Activated CD8-positive, alpha-beta memory T cell treated with anti-CD3 and anti-CD28 coated beads, Interleukin-2, amount 10 ng/mL, durations not matched to agents 7 days and 5 days (primary cell): ENCODE results near the gene DBN1. TPM values are rescaled to one million over a fixed set of nuclear protein-coding genes. Genes with fewer than 3 reads are reported as not detected.
A peak's percentile ranks its signal among the peaks of the same experiment; 100 is the strongest.

Source experiments
- ATAC-seq: fragments of 150-1000 bp; cut with Tn5 transposase; one replicate; pipeline ENCODE4 v1.10.0; 2021; ENCODE audit warnings: moderate library complexity
- CTCF ChIA-PET: fragments of 350-600 bp; sonication (Branson Sonifier 250); formaldehyde crosslinking; loops from one replicate; lab custom pipeline; 2021; ENCODE audit warnings: antibody characterized with exemption; lab: Charles Lee
- DNase-seq: peaks from one replicate; pipeline ENCODE4 v3.0.0-alpha.2; 2020
- H3K27ac Mint-ChIP-seq: one replicate; pipeline ENCODE4 v1.8.0; 2021; ENCODE audit warnings: mild to moderate bottlenecking, mixed read lengths
- H3K27me3 Mint-ChIP-seq: one replicate; pipeline ENCODE4 v1.8.0; 2021; ENCODE audit warnings: mixed read lengths
- H3K36me3 Mint-ChIP-seq: one replicate; pipeline ENCODE4 v1.8.0; 2021; ENCODE audit warnings: mild to moderate bottlenecking, mixed read lengths
- H3K4me1 Mint-ChIP-seq: one replicate; pipeline ENCODE4 v1.8.0; 2021; ENCODE audit warnings: mixed read lengths
- H3K4me3 Mint-ChIP-seq: one replicate; pipeline ENCODE4 v1.8.0; 2021; ENCODE audit warnings: mild to moderate bottlenecking, moderate library complexity, mixed read lengths
- H3K9me3 Mint-ChIP-seq: one replicate; pipeline ENCODE4 v1.8.0; 2022; ENCODE audit warnings: low read depth, mixed read lengths
- total RNA-seq, 2 experiments: library from RNA; stranded (reverse); gene quantifications; one replicate each; pipeline ENCODE4 v1.2.3, GENCODE V29; 2021

Gene DBN1
- total RNA-seq, 2 experiments from 2014 or later = 81.5 to 128 TPM

GRCh38 chr5:177410575-177410974 is 62.9 kb downstream of the DBN1 start:
- no peak for DNase-seq
- Mint-ChIP-seq H3K36me3 (no peaks in the 10 kb centered on the region), H3K4me3 (no peak overlapping the region), H3K9me3 (no peaks in the 10 kb centered on the region), H3K27me3 (no peaks in the 10 kb centered on the region), H3K27ac (peak overlapping the region; percentile 62), H3K4me1 (peaks cover 39% of the 10 kb centered on the region)
- ATAC-seq = no peak
- CTCF ChIA-PET = interaction anchor here (0.8 to 18.7 kb wide), 6 partner anchors 8 to 98 kb away, joined by 3 to 717 read pairs (median 4); partner anchors contain the start of genes PDLIM7 and PRR7

DNA sequence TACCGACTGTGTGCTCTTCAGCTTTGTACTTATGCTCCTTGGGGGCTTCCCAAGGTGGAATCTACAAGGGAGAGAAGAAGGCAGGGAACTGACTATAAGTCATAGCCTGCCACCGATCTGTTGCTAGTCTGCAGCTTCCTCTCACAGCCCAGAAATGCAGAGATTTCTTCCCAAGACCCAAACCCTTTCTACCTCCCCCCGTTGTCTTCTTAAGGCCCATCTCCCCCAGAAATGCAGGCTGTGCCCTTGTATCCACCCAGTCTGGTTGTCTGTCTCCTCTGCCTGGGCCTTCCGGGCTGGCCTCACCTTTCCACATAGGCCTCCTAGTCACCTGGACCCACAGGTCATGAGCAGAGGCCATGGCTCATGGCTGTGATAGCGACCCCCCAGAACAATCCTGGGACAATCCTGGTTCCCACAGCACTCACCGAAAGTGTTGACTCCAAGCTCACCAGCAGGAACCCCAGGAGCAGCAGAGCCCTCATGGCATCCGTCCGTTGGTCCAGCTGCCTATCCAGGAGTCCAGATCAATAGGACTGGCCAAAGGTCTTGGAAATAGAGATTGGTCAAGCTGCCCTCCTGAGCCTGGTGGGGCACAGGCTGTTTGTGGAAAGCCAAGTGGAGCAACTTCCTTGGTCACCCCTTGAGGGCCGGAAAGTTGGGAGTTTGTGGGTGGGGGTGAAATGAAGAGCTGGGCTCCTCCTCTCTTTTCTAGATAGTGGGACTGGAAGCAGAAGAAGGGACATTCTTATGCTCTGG is 64.2 kb downstream of the DBN1 start, which contains the start of gene F12:
F12 (minus strand) TSS at position 522 of the 759 bp plus-strand sequence; CDS start at position 485, 37 bp downstream.
- CTCF ChIA-PET = interaction anchor here (0.8 to 18.7 kb wide), 10 partner anchors 12 to 99 kb away, joined by 3 to 717 read pairs (median 4); partner anchors contain the start of genes GRK6 and PRR7
- no peaks in the 10 kb centered on the region for H3K9me3 Mint-ChIP-seq
- H3K36me3 Mint-ChIP-seq = no peaks in the 10 kb centered on the region
- DNase-seq (no peak), ATAC-seq (no peak)
- H3K27me3 Mint-ChIP-seq = no peaks in the 10 kb centered on the region
- peak within 1 kb of the TSS; percentile 62 for H3K27ac Mint-ChIP-seq
- H3K4me1 Mint-ChIP-seq = peaks cover 50% of the 10 kb centered on the region
- H3K4me3 Mint-ChIP-seq = no peak within 1 kb of the TSS

Other genes starting within 250 kb of the DBN1 start
- 10 to 100 TPM; 40.5 to 50.8 TPM for gene RAB24, start 169.9 kb downstream of the DBN1 start, total RNA-seq
- 100 to 1,000 TPM; 173 to 228 TPM for gene PRELID1, start 169.8 kb downstream of the DBN1 start, total RNA-seq
- 100 to 1,000 TPM in 1 of 2 experiments, 10 to 100 TPM in 1; 60.2 to 117 TPM for gene MXD3, start 161.7 kb downstream of the DBN1 start, total RNA-seq
- gene LMAN2, start 122.0 kb downstream of the DBN1 start, total RNA-seq = 100 to 1,000 TPM; 133 to 140 TPM
- gene RGS14, start 115.7 kb downstream of the DBN1 start, total RNA-seq = 10 to 100 TPM; 52.3 to 93.0 TPM
- gene SLC34A1, start 89.2 kb downstream of the DBN1 start, total RNA-seq = under 1 TPM; 0.19 to 0.85 TPM
- gene PFN3, start 73.0 kb downstream of the DBN1 start, total RNA-seq = not detected
- 1 to 10 TPM; 1.3 to 2.2 TPM for gene F12, start 64.1 kb downstream of the DBN1 start, total RNA-seq
- gene GRK6, start 47.0 kb downstream of the DBN1 start, total RNA-seq = 100 to 1,000 TPM; 112 to 159 TPM
- 1 to 10 TPM; 3.1 to 5.3 TPM for gene PRR7, start 26.8 kb downstream of the DBN1 start, total RNA-seq
- 10 to 100 TPM; 72.9 to 81.2 TPM for gene PDLIM7, start 24.0 kb upstream of the DBN1 start, total RNA-seq
- gene DOK3, start 36.2 kb upstream of the DBN1 start, total RNA-seq = 1 to 10 TPM; 3.3 to 5.7 TPM
- gene DDX41, start 43.3 kb upstream of the DBN1 start, total RNA-seq = 100 to 1,000 TPM; 126 to 130 TPM
- 100 to 1,000 TPM in 1 of 2 experiments, 10 to 100 TPM in 1; 77.5 to 116 TPM for gene FAM193B, start 80.9 kb upstream of the DBN1 start, total RNA-seq
- gene TMED9, start 118.6 kb upstream of the DBN1 start, total RNA-seq = 100 to 1,000 TPM in 1 of 2 experiments, 10 to 100 TPM in 1; 99.9 to 111 TPM
- gene B4GALT7, start 126.5 kb upstream of the DBN1 start, total RNA-seq = 10 to 100 TPM; 16.8 to 17.2 TPM